ENCODE measurements around the gene LMAN1L. TPM values are rescaled to one million over a fixed set of nuclear protein-coding genes. Genes with fewer than 3 reads are reported as not detected.

The LMAN1L gene
- polyA plus RNA-seq, 3 donors, result 0.08 TPM; not detected in 2

GRCh38 chr15:74777769-74778598, 34.7 kb upstream of the LMAN1L start:
- WGBS (ENCODE audit: insufficient coverage), result 39% methylated on average over 6 of the region's 6 CpGs
- H3K79me2 ChIP-seq (ENCODE audit: insufficient read depth, low read length), result peaks cover 28% of the 10 kb centered on the region
- Mint-ChIP-seq H3K36me3 (no peaks in the 10 kb centered on the region), H3K4me1 (peaks cover 84% of the 10 kb centered on the region), H3K4me3 (peak overlapping the region; percentile 59 to 66), H3K27ac (peak overlapping the region; percentile 97 to 99 (median 99)), H3K9me3 (peaks cover 0 to 3% (median 0%) of the 10 kb centered on the region in 7 donors), H3K27me3 (ENCODE audit: low read depth in 3 of 3) (peaks cover 0 to 4% (median 0%) of the 10 kb centered on the region in 3 donors)
- H3K9ac ChIP-seq (ENCODE audit: insufficient read depth, low read length, poor library complexity, severe bottlenecking), result peak overlapping the region; percentile 68
- peak overlapping the region; percentile 62 for H3K4me2 ChIP-seq (replicated peaks; ENCODE audit: extremely low read depth, low read length, poor library complexity, severe bottlenecking)
- TF ChIP-seq CTCF (IDR thresholded peaks at IDR 0.05), result no peak
- no peaks in the 10 kb centered on the region for H3K27me3 ChIP-seq (ENCODE audit: control insufficient read depth in 2 of 2, insufficient read depth in 2 of 2, low read length in 2 of 2)
- H2AFZ ChIP-seq (ENCODE audit: insufficient read depth, low read depth, low read length, poor library complexity, severe bottlenecking), result no peak overlapping the region
- peak; percentile 60 to 84 (median 63) for DNase-seq
- no peaks in the 10 kb centered on the region for H3K36me3 ChIP-seq (replicated peaks in 1 of 2; ENCODE audit: control insufficient read depth in 1 of 2, insufficient read depth in 2 of 2, low read length in 2 of 2)
- H3K9me3 ChIP-seq (replicated peaks in 1 of 2; ENCODE audit: control insufficient read depth in 1 of 2, insufficient read depth in 1 of 2, low read length in 2 of 2), result no peaks in the 10 kb centered on the region
- intact Hi-C loops (cut with micrococcal nuclease), result no loop called here
- H3K4me1 ChIP-seq (ENCODE audit: control insufficient read depth in 1 of 2, insufficient read depth in 2 of 2, low read length in 2 of 2), result peaks cover 85 to 86% of the 10 kb centered on the region in 2 donors
- H3K4me3 ChIP-seq (replicated peaks in 1 of 3; ENCODE audit: low read depth in 2 of 3, low read length in 3 of 3), result peak overlapping the region in 1 of 3 experiments; percentile 36
- peaks cover 8% of the 10 kb centered on the region for H4K20me1 ChIP-seq (ENCODE audit: insufficient read depth, low read length)
- H3K27ac ChIP-seq (ENCODE audit: low read depth in 1 of 2, low read length in 2 of 2), result peak overlapping the region; percentile 91 to 97

DNA sequence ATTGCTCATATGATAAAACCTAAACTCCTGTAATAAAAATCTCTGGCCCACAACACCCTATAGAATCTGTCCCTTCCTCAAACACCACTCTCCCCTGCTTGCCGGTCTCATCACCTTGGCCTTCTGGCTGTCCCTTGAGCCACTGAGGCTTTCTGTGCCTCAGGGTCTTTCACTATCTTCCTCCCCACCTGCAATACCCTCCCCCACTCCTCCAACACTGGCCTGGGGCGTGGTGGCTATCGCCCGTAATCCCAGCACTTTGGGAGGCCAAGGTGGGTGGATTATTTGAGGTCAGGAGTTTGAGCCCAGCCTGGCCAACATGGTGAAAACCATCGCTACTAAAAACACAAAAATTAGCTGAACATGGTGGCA, 34.0 kb upstream of the LMAN1L start:
- Mint-ChIP-seq H3K9me3 (peaks cover 0 to 3% (median 0%) of the 10 kb centered on the region in 7 donors), H3K27ac (peak overlapping the region; percentile 97 to 99 (median 99)), H3K4me3 (peak overlapping the region in 1 of 2 donors; percentile 44), H3K36me3 (peaks cover 2% of the 10 kb centered on the region in 2 donors), H3K27me3 (ENCODE audit: low read depth in 3 of 3) (peaks cover 0 to 3% (median 0%) of the 10 kb centered on the region in 3 donors), H3K4me1 (peaks cover 83% of the 10 kb centered on the region)
- no peaks in the 10 kb centered on the region for H3K27me3 ChIP-seq (ENCODE audit: control insufficient read depth in 2 of 2, insufficient read depth in 2 of 2, low read length in 2 of 2)
- peak overlapping the region in 1 of 3 experiments; percentile 36 for H3K4me3 ChIP-seq (replicated peaks in 1 of 3; ENCODE audit: low read depth in 2 of 3, low read length in 3 of 3)
- no peak overlapping the region for H2AFZ ChIP-seq (ENCODE audit: insufficient read depth, low read depth, low read length, poor library complexity, severe bottlenecking)
- no peaks in the 10 kb centered on the region for H3K36me3 ChIP-seq (replicated peaks in 1 of 2; ENCODE audit: control insufficient read depth in 1 of 2, insufficient read depth in 2 of 2, low read length in 2 of 2)
- H3K4me1 ChIP-seq (ENCODE audit: control insufficient read depth in 1 of 2, insufficient read depth in 2 of 2, low read length in 2 of 2), result peaks cover 84 to 89% of the 10 kb centered on the region in 2 donors
- H3K27ac ChIP-seq (ENCODE audit: low read depth in 1 of 2, low read length in 2 of 2), result peak overlapping the region; percentile 91 to 97
- intact Hi-C loops (cut with micrococcal nuclease), result no loop called here
- H3K79me2 ChIP-seq (ENCODE audit: insufficient read depth, low read length), result peaks cover 34% of the 10 kb centered on the region
- peaks cover 12% of the 10 kb centered on the region for H4K20me1 ChIP-seq (ENCODE audit: insufficient read depth, low read length)
- peak overlapping the region; percentile 62 for H3K4me2 ChIP-seq (replicated peaks; ENCODE audit: extremely low read depth, low read length, poor library complexity, severe bottlenecking)
- TF ChIP-seq CTCF (IDR thresholded peaks at IDR 0.05), result no peak
- no peak overlapping the region for H3K9ac ChIP-seq (ENCODE audit: insufficient read depth, low read length, poor library complexity, severe bottlenecking)
- no peak for DNase-seq
- H3K9me3 ChIP-seq (replicated peaks in 1 of 2; ENCODE audit: control insufficient read depth in 1 of 2, insufficient read depth in 1 of 2, low read length in 2 of 2), result no peaks in the 10 kb centered on the region
- WGBS (ENCODE audit: insufficient coverage), result 50% methylated on average over 1 of the region's 5 CpGs

Data from CD14-positive monocyte (primary cell).